ENCODE results near the gene LY6G5C. TPM values are rescaled to one million over a fixed set of nuclear protein-coding genes. Genes with fewer than 3 reads are reported as not detected.

Gene LY6G5C
- total and polyA plus RNA-seq, 2 donors (not counting 3 experiments of a cell fraction or from before 2014, with no cell fraction given), result 8.2 to 11.4 TPM

GRCh38 chr6:31663961-31664789 is 16.7 kb downstream of the LY6G5C start:
- BruUV-seq (replicated peaks), result TSS peak; percentile 18
- Histone ChIP-seq H3K27ac (ENCODE audit: insufficient read depth, low read depth, low read length) (peak overlapping the region; percentile 77), H3K9ac (replicated peaks; ENCODE audit: extremely low read depth, insufficient read depth, low read length) (peak overlapping the region; percentile 79), H3K27me3 (ENCODE audit: control insufficient read depth in 2 of 2, insufficient read depth in 2 of 2, low read length in 2 of 2) (no peaks in the 10 kb centered on the region), H3K79me2 (ENCODE audit: control insufficient read depth, insufficient read depth, low read length) (peaks cover 43% of the 10 kb centered on the region), H3K9me1 (replicated peaks; ENCODE audit: control insufficient read depth, extremely low read depth, insufficient read depth, low read length) (no peaks in the 10 kb centered on the region), H4K20me1 (replicated peaks; ENCODE audit: control insufficient read depth, extremely low read depth, insufficient read depth, low read length) (no peaks in the 10 kb centered on the region), H3K9me3 (replicated peaks; ENCODE audit: control insufficient read depth, insufficient read depth, low read length) (no peaks in the 10 kb centered on the region), H3K4me1 (ENCODE audit: control insufficient read depth, extremely low read depth, insufficient read depth, low read length) (peaks cover 37% of the 10 kb centered on the region), H3K4me3 (replicated peaks in 1 of 3; ENCODE audit: insufficient read depth in 1 of 3, low read depth in 1 of 3, low read length in 3 of 3) (peak overlapping the region; percentile 70 to 94 (median 72)), H2AFZ (ENCODE audit: low read depth, low read length) (peak overlapping the region; percentile 23), H3K4me2 (ENCODE audit: insufficient read depth, low read length) (peak overlapping the region; percentile 86), H3K36me3 (ENCODE audit: control insufficient read depth in 2 of 2, extremely low read depth in 1 of 2, insufficient read depth in 2 of 2, low read length in 2 of 2) (peaks cover 14 to 18% of the 10 kb centered on the region in 2 experiments)
- CTCF ChIA-PET, result interaction anchor here (0.8 to 5.7 kb wide), 10 partner anchors 9 to 143 kb away, joined by 3 to 38 read pairs (median 3); partner anchors contain the start of genes APOM, ATP6V1G2, BAG6 and LSM2
- peak; percentile 80 for FAIRE-seq
- DNase-seq (ENCODE audit: low read depth, low spot score), result peak; percentile 51
- peak; percentile 60 for TF ChIP-seq FOS (IDR thresholded peaks at IDR 0.05; ENCODE audit: borderline replicate concordance, insufficient read depth, low read length)
- TF ChIP-seq JUN (IDR thresholded peaks at IDR 0.05; ENCODE audit: borderline replicate concordance, insufficient read depth, insufficient read length, low read depth), result peak; percentile 68
- TF ChIP-seq POLR2AphosphoS5 (IDR thresholded peaks at IDR 0.05; ENCODE audit: insufficient read depth, low read depth, low read length), result no peak
- dilution Hi-C loops (cut with MboI; ENCODE audit: extremely low pct_ligation_motif_present, low sequenced_read_pairs) (no loop called here), intact Hi-C loops (cut with micrococcal nuclease) (loop anchor here (5.0 to 10.0 kb wide), 2 partner anchors 172 to 531 kb away; partner anchors contain the start of genes GPSM3 and PBX2)
- POLR2A ChIA-PET, result interaction anchor here (0.8 to 1.3 kb wide), 8 partner anchors 11 to 163 kb away, joined by 3 to 5 read pairs (median 4); partner anchors contain the start of genes ABHD16A, BAG6, HSPA1B and LSM2

Data from endothelial cell of umbilical vein (primary cell).